ENCODE measurements around the gene NLRP4.

NLRP4 gene

DNA sequence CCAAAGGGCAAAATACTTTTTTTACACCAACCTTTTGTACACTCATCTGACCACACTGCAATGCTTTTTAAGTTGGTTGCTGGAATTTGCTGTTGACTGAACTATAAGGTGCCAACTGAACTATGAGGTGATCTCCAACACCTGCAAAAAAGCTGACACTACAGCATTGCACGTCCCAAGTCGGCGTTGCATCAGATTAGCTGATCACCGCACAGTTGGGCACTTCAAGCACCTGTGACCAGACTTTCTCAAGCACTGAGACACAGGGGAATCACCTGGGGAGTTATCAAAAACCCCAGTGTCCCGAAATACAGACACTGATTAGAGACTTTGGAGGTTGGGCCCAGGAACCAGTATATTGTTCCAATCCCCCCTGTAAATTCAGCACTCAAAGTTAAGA lies 5.7 kb upstream of the NLRP4 start:
- H3K4me2 ChIP-seq (ENCODE audit: low read length): no peak overlapping the region
- H3K9ac ChIP-seq: no peak overlapping the region
- H3K27ac ChIP-seq: no peak overlapping the region
- H3K27me3 ChIP-seq (ENCODE audit: control insufficient read depth, insufficient read depth, low read length): no peaks in the 10 kb centered on the region
- H3K79me2 ChIP-seq: no peaks in the 10 kb centered on the region
- no peak overlapping the region for H3K4me3 ChIP-seq (ENCODE audit: low read depth, low read length)
- H3K36me3 ChIP-seq (ENCODE audit: control insufficient read depth, insufficient read depth, low read length): no peaks in the 10 kb centered on the region
- no peaks in the 10 kb centered on the region for H3K9me3 ChIP-seq (ENCODE audit: control insufficient read depth, low read length)
- TF ChIP-seq, protein P1, sequence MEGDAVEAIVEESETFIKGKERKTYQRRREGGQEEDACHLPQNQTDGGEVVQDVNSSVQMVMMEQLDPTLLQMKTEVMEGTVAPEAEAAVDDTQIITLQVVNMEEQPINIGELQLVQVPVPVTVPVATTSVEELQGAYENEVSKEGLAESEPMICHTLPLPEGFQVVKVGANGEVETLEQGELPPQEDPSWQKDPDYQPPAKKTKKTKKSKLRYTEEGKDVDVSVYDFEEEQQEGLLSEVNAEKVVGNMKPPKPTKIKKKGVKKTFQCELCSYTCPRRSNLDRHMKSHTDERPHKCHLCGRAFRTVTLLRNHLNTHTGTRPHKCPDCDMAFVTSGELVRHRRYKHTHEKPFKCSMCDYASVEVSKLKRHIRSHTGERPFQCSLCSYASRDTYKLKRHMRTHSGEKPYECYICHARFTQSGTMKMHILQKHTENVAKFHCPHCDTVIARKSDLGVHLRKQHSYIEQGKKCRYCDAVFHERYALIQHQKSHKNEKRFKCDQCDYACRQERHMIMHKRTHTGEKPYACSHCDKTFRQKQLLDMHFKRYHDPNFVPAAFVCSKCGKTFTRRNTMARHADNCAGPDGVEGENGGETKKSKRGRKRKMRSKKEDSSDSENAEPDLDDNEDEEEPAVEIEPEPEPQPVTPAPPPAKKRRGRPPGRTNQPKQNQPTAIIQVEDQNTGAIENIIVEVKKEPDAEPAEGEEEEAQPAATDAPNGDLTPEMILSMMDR (IDR thresholded peaks at IDR 0.05): no peak
- H2AFZ ChIP-seq: no peak overlapping the region
- no peaks in the 10 kb centered on the region for H3K4me1 ChIP-seq

DNA sequence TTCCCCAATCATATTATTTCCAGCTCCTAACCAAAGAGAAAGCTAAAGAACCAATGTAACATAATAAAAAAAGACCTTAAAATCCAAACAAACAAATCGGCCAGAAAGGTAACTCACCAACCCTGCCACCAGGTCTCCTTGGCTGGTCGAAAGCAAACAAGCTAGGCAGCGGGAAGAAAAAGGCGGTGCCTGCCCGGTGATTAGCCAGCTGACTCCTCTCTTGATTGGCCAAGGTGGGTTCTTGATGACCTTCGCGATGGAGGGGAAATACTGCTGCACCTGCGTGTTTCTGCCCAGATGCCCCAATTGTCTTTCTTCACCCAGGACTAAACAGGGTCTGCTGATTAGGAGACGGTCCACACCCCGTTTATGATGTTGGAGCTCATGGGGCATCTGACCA lies 4.5 kb upstream of the NLRP4 start, which contains the start of gene NLRP11:
TSS of gene NLRP11 (minus strand) at position 154 of the 400 bp plus-strand sequence. CDS start 13,825 bp downstream, outside the sequence.
- Histone ChIP-seq H3K27ac (no peak within 1 kb of the TSS), H3K9me3 (ENCODE audit: control insufficient read depth, low read length) (no peaks in the 10 kb centered on the region), H3K4me2 (ENCODE audit: low read length) (no peak within 1 kb of the TSS), H3K4me3 (ENCODE audit: low read depth, low read length) (no peak within 1 kb of the TSS), H3K27me3 (ENCODE audit: control insufficient read depth, insufficient read depth, low read length) (no peaks in the 10 kb centered on the region), H2AFZ (no peak within 1 kb of the TSS), H3K36me3 (ENCODE audit: control insufficient read depth, insufficient read depth, low read length) (no peaks in the 10 kb centered on the region), H3K79me2 (no peaks in the 10 kb centered on the region), H3K4me1 (no peaks in the 10 kb centered on the region), H3K9ac (no peak within 1 kb of the TSS)
- TF ChIP-seq, protein P1 (IDR thresholded peaks at IDR 0.05): no peak

DNA sequence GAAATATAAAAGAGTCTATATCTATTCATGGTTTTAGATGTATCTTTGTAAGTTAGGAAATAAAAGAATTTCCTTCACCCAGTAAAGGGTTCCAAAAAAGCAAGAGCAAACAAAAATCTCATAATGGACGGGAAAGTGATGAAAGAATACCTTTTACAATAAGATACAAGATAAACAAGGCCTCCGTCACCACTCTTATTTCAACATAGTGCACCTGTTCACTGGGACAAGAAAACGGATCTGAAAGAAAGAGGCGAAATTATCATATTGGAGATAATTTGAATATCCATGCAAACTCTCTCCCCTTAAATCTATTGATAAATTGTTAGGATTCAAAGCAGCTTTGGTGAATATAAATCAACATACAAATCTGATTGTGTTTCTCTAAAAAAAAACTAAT lies 3.7 kb upstream of the NLRP4 start:
- Histone ChIP-seq H3K9me3 (ENCODE audit: control insufficient read depth, low read length) (no peaks in the 10 kb centered on the region), H2AFZ (no peak overlapping the region), H3K4me3 (ENCODE audit: low read depth, low read length) (no peak overlapping the region), H3K36me3 (ENCODE audit: control insufficient read depth, insufficient read depth, low read length) (no peaks in the 10 kb centered on the region), H3K4me1 (no peaks in the 10 kb centered on the region), H3K27ac (no peak overlapping the region), H3K79me2 (no peaks in the 10 kb centered on the region), H3K4me2 (ENCODE audit: low read length) (no peak overlapping the region), H3K9ac (no peak overlapping the region), H3K27me3 (ENCODE audit: control insufficient read depth, insufficient read depth, low read length) (no peaks in the 10 kb centered on the region)
- TF ChIP-seq, protein P1 (IDR thresholded peaks at IDR 0.05): no peak

DNA sequence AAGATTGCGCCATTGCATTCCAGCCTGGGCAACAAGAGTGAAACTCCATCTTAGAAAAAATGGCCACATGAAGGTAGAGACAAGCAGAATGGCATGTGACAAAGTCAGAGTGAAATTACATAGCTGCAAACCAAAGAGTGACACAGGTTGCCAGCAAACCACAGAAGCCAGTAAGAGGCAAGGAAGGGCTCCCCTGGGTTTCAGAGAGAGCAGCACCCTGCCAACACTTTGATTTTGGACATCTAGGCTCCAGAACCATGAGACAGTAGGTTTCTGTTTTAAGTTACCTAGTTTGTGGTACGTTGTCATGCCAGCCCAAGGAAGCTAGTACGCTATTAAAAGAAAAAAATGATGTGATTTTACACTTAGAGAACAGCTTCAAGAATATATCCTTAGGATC lies 1.9 kb downstream of the NLRP4 start:
- no peaks in the 10 kb centered on the region for H3K27me3 ChIP-seq (ENCODE audit: control insufficient read depth, insufficient read depth, low read length)
- H3K4me2 ChIP-seq (ENCODE audit: low read length): no peak overlapping the region
- H2AFZ ChIP-seq: no peak overlapping the region
- H3K36me3 ChIP-seq (ENCODE audit: control insufficient read depth, insufficient read depth, low read length): no peaks in the 10 kb centered on the region
- no peaks in the 10 kb centered on the region for H3K4me1 ChIP-seq
- H3K9ac ChIP-seq: no peak overlapping the region
- no peaks in the 10 kb centered on the region for H3K9me3 ChIP-seq (ENCODE audit: control insufficient read depth, low read length)
- no peaks in the 10 kb centered on the region for H3K79me2 ChIP-seq
- no peak overlapping the region for H3K4me3 ChIP-seq (ENCODE audit: low read depth, low read length)
- no peak overlapping the region for H3K27ac ChIP-seq
- TF ChIP-seq, protein P1 (IDR thresholded peaks at IDR 0.05): no peak

DNA sequence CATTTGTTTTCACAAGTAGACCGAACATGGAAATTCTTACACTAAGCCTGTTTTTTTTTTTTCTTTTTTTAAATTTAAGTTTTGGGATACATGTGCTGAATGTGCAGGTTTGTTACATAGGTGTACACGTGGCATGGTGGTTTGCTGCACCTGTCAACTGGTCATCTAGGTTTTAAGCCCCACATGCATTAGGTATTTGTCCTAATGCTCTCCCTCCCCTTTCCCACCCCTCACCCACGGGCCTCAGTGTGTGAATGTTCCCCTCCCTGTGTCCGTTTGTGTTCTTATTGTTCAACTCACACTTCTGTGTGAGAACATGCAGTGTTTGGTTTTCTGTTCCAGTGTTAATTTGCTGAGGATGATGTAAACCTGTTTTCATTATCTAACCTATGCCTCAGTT lies 2.6 kb downstream of the NLRP4 start:
- Histone ChIP-seq H3K9me3 (ENCODE audit: control insufficient read depth, low read length) (no peaks in the 10 kb centered on the region), H3K4me3 (ENCODE audit: low read depth, low read length) (no peak overlapping the region), H3K4me1 (no peaks in the 10 kb centered on the region), H3K27me3 (ENCODE audit: control insufficient read depth, insufficient read depth, low read length) (no peaks in the 10 kb centered on the region), H3K79me2 (no peaks in the 10 kb centered on the region), H3K4me2 (ENCODE audit: low read length) (no peak overlapping the region), H3K9ac (no peak overlapping the region), H3K27ac (no peak overlapping the region), H2AFZ (no peak overlapping the region), H3K36me3 (ENCODE audit: control insufficient read depth, insufficient read depth, low read length) (no peaks in the 10 kb centered on the region)
- TF ChIP-seq, protein P1 (IDR thresholded peaks at IDR 0.05): no peak

Data from parathyroid adenoma (tissue), 2 donors.